Uterus (tissue), 2 donors: ENCODE data around the gene NELFB.

ENCODE experiments used
- POLR2A ChIP-seq, 2 donors: fragments of 450-650 bp; IDR thresholded peaks; one replicate each; pipeline ENCODE4 v1.6.1; 2016; ENCODE audit warnings: antibody characterized with exemption in 2 of 2, mild to moderate bottlenecking in 1 of 2, moderate library complexity in 1 of 2
- TF ChIP-seq, protein P1 (sequence below), 4 experiments: fragments of 200-600 bp in 2 of 4; fragments of 450-650 bp in 2 of 4; sonication (generic) in 2 of 4; IDR thresholded peaks; one replicate each; pipeline ENCODE4 v1.5.1; 2016 to 2019; ENCODE audit warnings: antibody characterized with exemption in 4 of 4, mild to moderate bottlenecking in 2 of 4, moderate library complexity in 1 of 4

GRCh38 chr9:137319739-137320551, 64.8 kb downstream of the NELFB start:
- TF ChIP-seq, protein P1, sequence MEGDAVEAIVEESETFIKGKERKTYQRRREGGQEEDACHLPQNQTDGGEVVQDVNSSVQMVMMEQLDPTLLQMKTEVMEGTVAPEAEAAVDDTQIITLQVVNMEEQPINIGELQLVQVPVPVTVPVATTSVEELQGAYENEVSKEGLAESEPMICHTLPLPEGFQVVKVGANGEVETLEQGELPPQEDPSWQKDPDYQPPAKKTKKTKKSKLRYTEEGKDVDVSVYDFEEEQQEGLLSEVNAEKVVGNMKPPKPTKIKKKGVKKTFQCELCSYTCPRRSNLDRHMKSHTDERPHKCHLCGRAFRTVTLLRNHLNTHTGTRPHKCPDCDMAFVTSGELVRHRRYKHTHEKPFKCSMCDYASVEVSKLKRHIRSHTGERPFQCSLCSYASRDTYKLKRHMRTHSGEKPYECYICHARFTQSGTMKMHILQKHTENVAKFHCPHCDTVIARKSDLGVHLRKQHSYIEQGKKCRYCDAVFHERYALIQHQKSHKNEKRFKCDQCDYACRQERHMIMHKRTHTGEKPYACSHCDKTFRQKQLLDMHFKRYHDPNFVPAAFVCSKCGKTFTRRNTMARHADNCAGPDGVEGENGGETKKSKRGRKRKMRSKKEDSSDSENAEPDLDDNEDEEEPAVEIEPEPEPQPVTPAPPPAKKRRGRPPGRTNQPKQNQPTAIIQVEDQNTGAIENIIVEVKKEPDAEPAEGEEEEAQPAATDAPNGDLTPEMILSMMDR (IDR thresholded peaks at IDR 0.05) = no peak
- TF ChIP-seq POLR2A (IDR thresholded peaks at IDR 0.05) = no peak
